ENCODE data around the gene AP1G1.

DNA sequence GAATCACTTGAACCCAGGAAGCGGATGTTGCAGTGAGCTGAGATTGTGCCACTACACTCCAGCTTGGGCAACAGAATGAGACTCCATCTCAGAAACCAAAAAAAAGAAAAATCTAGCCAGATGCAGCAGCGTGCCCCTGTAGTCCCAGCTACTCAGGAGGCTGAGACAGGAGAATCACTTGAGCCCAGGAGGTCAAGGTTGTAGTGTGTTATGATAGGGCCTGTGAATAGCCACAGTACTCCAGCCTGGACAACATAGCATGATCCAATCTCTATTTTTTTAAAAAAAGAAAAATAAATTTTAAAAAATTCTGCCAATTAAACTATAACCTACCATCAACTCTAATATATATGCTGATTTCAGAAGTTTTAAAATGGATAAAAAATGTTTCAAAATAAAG, 99.9 kb downstream of the AP1G1 start:
- TF ChIP-seq, protein P1, sequence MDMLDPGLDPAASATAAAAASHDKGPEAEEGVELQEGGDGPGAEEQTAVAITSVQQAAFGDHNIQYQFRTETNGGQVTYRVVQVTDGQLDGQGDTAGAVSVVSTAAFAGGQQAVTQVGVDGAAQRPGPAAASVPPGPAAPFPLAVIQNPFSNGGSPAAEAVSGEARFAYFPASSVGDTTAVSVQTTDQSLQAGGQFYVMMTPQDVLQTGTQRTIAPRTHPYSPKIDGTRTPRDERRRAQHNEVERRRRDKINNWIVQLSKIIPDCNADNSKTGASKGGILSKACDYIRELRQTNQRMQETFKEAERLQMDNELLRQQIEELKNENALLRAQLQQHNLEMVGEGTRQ (IDR thresholded peaks at IDR 0.05; ENCODE audit: low read depth, low read length), result no peak
- TF ChIP-seq MAZ (IDR thresholded peaks at IDR 0.05; ENCODE audit: borderline replicate concordance, low read depth, low read length) (no peak), POLR2A (IDR thresholded peaks at IDR 0.05; ENCODE audit: low read depth, low read length) (no peak), RCOR1 (IDR thresholded peaks at IDR 0.05; ENCODE audit: insufficient replicate concordance, low read length) (no peak), CHD1 (IDR thresholded peaks at IDR 0.05; ENCODE audit: low read depth, low read length) (no peak), RFX5 (IDR thresholded peaks at IDR 0.05; ENCODE audit: low read depth, low read length) (no peak), MAFK (IDR thresholded peaks at IDR 0.05; ENCODE audit: low read depth, low read length) (no peak), CEBPB (IDR thresholded peaks at IDR 0.05; ENCODE audit: low read depth, low read length) (no peak), SMC3 (IDR thresholded peaks at IDR 0.05; ENCODE audit: low read depth, low read length) (no peak), RAD21 (IDR thresholded peaks at IDR 0.05; ENCODE audit: low read length) (no peak)
- TF ChIP-seq, protein P2, sequence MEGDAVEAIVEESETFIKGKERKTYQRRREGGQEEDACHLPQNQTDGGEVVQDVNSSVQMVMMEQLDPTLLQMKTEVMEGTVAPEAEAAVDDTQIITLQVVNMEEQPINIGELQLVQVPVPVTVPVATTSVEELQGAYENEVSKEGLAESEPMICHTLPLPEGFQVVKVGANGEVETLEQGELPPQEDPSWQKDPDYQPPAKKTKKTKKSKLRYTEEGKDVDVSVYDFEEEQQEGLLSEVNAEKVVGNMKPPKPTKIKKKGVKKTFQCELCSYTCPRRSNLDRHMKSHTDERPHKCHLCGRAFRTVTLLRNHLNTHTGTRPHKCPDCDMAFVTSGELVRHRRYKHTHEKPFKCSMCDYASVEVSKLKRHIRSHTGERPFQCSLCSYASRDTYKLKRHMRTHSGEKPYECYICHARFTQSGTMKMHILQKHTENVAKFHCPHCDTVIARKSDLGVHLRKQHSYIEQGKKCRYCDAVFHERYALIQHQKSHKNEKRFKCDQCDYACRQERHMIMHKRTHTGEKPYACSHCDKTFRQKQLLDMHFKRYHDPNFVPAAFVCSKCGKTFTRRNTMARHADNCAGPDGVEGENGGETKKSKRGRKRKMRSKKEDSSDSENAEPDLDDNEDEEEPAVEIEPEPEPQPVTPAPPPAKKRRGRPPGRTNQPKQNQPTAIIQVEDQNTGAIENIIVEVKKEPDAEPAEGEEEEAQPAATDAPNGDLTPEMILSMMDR (conservative IDR thresholded peaks at IDR 0.05; ENCODE audit: low read depth, low read length), result no peak
- TF ChIP-seq, protein P3, sequence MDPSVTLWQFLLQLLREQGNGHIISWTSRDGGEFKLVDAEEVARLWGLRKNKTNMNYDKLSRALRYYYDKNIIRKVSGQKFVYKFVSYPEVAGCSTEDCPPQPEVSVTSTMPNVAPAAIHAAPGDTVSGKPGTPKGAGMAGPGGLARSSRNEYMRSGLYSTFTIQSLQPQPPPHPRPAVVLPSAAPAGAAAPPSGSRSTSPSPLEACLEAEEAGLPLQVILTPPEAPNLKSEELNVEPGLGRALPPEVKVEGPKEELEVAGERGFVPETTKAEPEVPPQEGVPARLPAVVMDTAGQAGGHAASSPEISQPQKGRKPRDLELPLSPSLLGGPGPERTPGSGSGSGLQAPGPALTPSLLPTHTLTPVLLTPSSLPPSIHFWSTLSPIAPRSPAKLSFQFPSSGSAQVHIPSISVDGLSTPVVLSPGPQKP (IDR thresholded peaks at IDR 0.05; ENCODE audit: borderline replicate concordance, low read depth, low read length), result no peak

All from IMR-90 (cell line).